Neural progenitor cell (in vitro differentiated cells): ENCODE measurements around the gene ARHGAP21.

Experiments used
- EZH2 ChIP-seq: fragments of 200-600 bp; sonication (generic); IDR thresholded peaks from 2 replicates; pipeline ENCODE4 v1.6.1; 2017; ENCODE audit warnings: antibody characterized with exemption, mild to moderate bottlenecking, moderate library complexity
- TF ChIP-seq, protein P1 (sequence below): fragments of 200-600 bp; sonication (generic); IDR thresholded peaks from 2 replicates; pipeline ENCODE4 v1.5.1; 2017; ENCODE audit warnings: antibody characterized with exemption, mild to moderate bottlenecking

DNA sequence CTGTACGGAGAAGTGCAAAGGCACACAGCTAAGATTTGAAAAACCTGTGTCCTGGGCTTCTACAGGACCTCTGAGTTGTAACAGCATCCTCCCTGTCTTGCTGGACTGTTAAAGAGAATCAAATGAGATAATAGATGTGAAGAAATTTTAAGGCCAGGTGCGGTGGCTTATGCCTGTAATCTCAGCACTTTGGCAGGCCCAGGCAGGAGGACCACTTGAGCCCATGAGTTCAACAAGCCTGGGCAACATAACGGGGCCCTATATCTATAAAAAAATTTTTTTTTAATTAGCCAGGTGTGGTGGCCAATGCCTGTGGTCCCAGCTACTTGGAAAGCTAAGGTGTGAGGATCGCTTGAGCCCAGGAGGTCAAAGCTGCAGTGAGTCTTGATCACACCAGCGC, 2.9 kb upstream of the ARHGAP21 start:
- TF ChIP-seq EZH2, result no peak
- TF ChIP-seq, protein P1, sequence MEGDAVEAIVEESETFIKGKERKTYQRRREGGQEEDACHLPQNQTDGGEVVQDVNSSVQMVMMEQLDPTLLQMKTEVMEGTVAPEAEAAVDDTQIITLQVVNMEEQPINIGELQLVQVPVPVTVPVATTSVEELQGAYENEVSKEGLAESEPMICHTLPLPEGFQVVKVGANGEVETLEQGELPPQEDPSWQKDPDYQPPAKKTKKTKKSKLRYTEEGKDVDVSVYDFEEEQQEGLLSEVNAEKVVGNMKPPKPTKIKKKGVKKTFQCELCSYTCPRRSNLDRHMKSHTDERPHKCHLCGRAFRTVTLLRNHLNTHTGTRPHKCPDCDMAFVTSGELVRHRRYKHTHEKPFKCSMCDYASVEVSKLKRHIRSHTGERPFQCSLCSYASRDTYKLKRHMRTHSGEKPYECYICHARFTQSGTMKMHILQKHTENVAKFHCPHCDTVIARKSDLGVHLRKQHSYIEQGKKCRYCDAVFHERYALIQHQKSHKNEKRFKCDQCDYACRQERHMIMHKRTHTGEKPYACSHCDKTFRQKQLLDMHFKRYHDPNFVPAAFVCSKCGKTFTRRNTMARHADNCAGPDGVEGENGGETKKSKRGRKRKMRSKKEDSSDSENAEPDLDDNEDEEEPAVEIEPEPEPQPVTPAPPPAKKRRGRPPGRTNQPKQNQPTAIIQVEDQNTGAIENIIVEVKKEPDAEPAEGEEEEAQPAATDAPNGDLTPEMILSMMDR, result no peak
